Body of pancreas (tissue), 4 donors: ENCODE measurements around the gene MRPL51. TPM values are rescaled to one million over a fixed set of nuclear protein-coding genes. Genes with fewer than 3 reads are reported as not detected.
"Not testable (repeated sequence)": the region's sequence is repeated elsewhere in the genome, so short reads cannot be mapped to it uniquely, and the experiment has no call there.

Experiments
- ATAC-seq: fragments of 150-250 bp; one replicate; pipeline ENCODE4 v1.9.1; 2016
- DNase-seq, 4 donors: peaks; one replicate each; pipeline ENCODE4 v3.0.0-alpha.2; 2019
- H3K27ac ChIP-seq, 4 donors: fragments of 200-600 bp; sonication (generic); 1 replicate in 3 of 4; 2 replicates in 1 of 4; pipeline versions ENCODE4 v1.5.1 to v1.6.1; 2016 to 2019; ENCODE audit warnings: mild to moderate bottlenecking in 1 of 4, mixed read lengths in 1 of 4, moderate library complexity in 1 of 4
- H3K27me3 ChIP-seq, 2 donors: fragments of 200-600 bp; sonication (generic); one replicate each; pipeline ENCODE4 v1.6.0; 2016; ENCODE audit warnings: mild to moderate bottlenecking in 1 of 2
- H3K36me3 ChIP-seq, 2 donors: fragments of 200-600 bp; sonication (generic); replicated peaks in 1 of 2; 2 replicates each; pipeline ENCODE4 v1.5.1; 2016; ENCODE audit warnings: low read depth in 2 of 2; ENCODE audit not compliant: insufficient read depth in 1 of 2
- H3K4me1 ChIP-seq: fragments of 200-600 bp; sonication (generic); one replicate; pipeline ENCODE4 v1.6.0; 2016
- H3K4me3 ChIP-seq, 2 donors: fragments of 200-600 bp; sonication (generic); 1 replicate in 1 of 2; 2 replicates in 1 of 2; pipeline ENCODE4 v1.5.1; 2016 to 2019
- H3K9me3 ChIP-seq, 3 donors: fragments of 200-600 bp; sonication (generic); 1 replicate in 2 of 3; 2 replicates in 1 of 3; pipeline ENCODE4 v1.5.1; 2016
- CTCF ChIP-seq, 7 experiments: fragments of 450-650 bp in 4 of 7; fragments of 200-600 bp in 3 of 7; sonication (generic) in 3 of 7; IDR thresholded peaks; one replicate each; pipeline ENCODE4 v1.5.1; 2016 to 2019; ENCODE audit warnings: antibody characterized with exemption in 7 of 7
- POLR2A ChIP-seq, 3 donors: fragments of 450-650 bp; IDR thresholded peaks; one replicate each; pipeline ENCODE4 v1.6.1; 2016; ENCODE audit warnings: antibody characterized with exemption in 3 of 3, mild to moderate bottlenecking in 2 of 3
- WGBS, 2 donors: methylation state at CpG; one replicate each; pipeline ENCODE4 v1.1.5; 2017; 5-methylcytosine and 5-hydroxymethylcytosine counted together
- intact Hi-C: fragments of 100-400 bp; cut with DNase I; formaldehyde crosslinking; loops from one replicate; pipeline ENCODE4 v1.15.1; 2023
- total RNA-seq, 2 donors: library from RNA; depleted of rRNA; stranded (reverse); fragments of >200 nt; gene quantifications; one replicate each; pipeline ENCODE4 v1.1.0, GENCODE V29; 2016

The MRPL51 gene
- total RNA-seq, 2 donors from 2014 or later, result 23.6 to 25.1 TPM

- intact Hi-C loops, result no loop called here
- Histone ChIP-seq H3K4me3 (no peak overlapping the region), H3K4me1 (no peaks in the 10 kb centered on the region), H3K27ac (peak overlapping the region in 3 of 4 donors; percentile 23 to 32 (median 28)), H3K9me3 (no peaks in the 10 kb centered on the region), H3K27me3 (no peaks in the 10 kb centered on the region), H3K36me3 (peaks cover 0 to 7% of the 10 kb centered on the region in 2 donors)
- ATAC-seq (no peak), DNase-seq (no peak)
- WGBS, 2 donors, result 73 to 80% methylated on average over 12 of the region's 12 CpGs
- TF ChIP-seq POLR2A (IDR thresholded peaks at IDR 0.05) (no peak), CTCF (IDR thresholded peaks at IDR 0.05) (no peak)
Observed at GRCh38 chr12:6507102-6507998, 14.3 kb upstream of the MRPL51 start.

- Histone ChIP-seq H3K9me3 (no peaks in the 10 kb centered on the region), H3K27me3 (no peaks in the 10 kb centered on the region), H3K4me1 (peaks cover 2% of the 10 kb centered on the region), H3K4me3 (no peak overlapping the region), H3K27ac (no peak overlapping the region), H3K36me3 (no peaks in the 10 kb centered on the region)
- intact Hi-C loops, result no loop called here
- WGBS, 2 donors, result 92% methylated on average over 2 of the region's 2 CpGs
- TF ChIP-seq POLR2A (IDR thresholded peaks at IDR 0.05) (no peak), CTCF (IDR thresholded peaks at IDR 0.05) (no peak)
- DNase-seq (no peak), ATAC-seq (no peak)
Observed at GRCh38 chr12:6500466-6500865, 7.4 kb upstream of the MRPL51 start.

GRCh38 chr12:6497291-6497690, 4.2 kb upstream of the MRPL51 start:
- DNase-seq, H3K27ac ChIP-seq, H3K4me3 ChIP-seq, ATAC-seq, intact Hi-C loops, H3K9me3 ChIP-seq, H3K27me3 ChIP-seq, H3K36me3 ChIP-seq: not testable (repeated sequence)
- peaks cover 21% of the 10 kb centered on the region for H3K4me1 ChIP-seq
- WGBS, 2 donors, result 70 to 89% methylated on average over 3 of the region's 3 CpGs

GRCh38 chr12:6494968-6495367, 1.9 kb upstream of the MRPL51 start:
- H3K9me3 ChIP-seq, result no peaks in the 10 kb centered on the region
- 71 to 95% methylated on average over 1 of the region's 1 CpG for WGBS, 2 donors
- no peak overlapping the region for H3K4me3 ChIP-seq
- H3K27me3 ChIP-seq, result no peaks in the 10 kb centered on the region
- H3K4me1 ChIP-seq, result peaks cover 23% of the 10 kb centered on the region
- TF ChIP-seq CTCF (IDR thresholded peaks at IDR 0.05), result no peak
- no peak for TF ChIP-seq POLR2A (IDR thresholded peaks at IDR 0.05)
- intact Hi-C loops, result no loop called here
- H3K27ac ChIP-seq, result no peak overlapping the region
- H3K36me3 ChIP-seq, result no peaks in the 10 kb centered on the region
- no peak for ATAC-seq
- DNase-seq, result no peak

GRCh38 chr12:6494258-6494743, 1.2 kb upstream of the MRPL51 start:
- intact Hi-C loops, result no loop called here
- ATAC-seq (no peak), DNase-seq (no peak)
- Histone ChIP-seq H3K4me3 (peak overlapping the region; percentile 1 to 71), H3K9me3 (no peaks in the 10 kb centered on the region), H3K27ac (peak overlapping the region in 3 of 4 donors; percentile 70 to 93 (median 90)), H3K36me3 (no peaks in the 10 kb centered on the region), H3K4me1 (peaks cover 23% of the 10 kb centered on the region), H3K27me3 (no peaks in the 10 kb centered on the region)
- TF ChIP-seq CTCF (IDR thresholded peaks at IDR 0.05), result no peak
- TF ChIP-seq POLR2A (IDR thresholded peaks at IDR 0.05), result no peak
- WGBS, 2 donors, result 1% methylated on average over 14 of the region's 14 CpGs
